HG02981 (cell line): ENCODE measurements around the gene ATP5F1E.

Experiments
- ATAC-seq: cut with Tn5 transposase; IDR thresholded peaks from one replicate; pipeline ENCODE4 v1.9.1; 2021; ENCODE audit warnings: mild to moderate bottlenecking, moderate library complexity; ENCODE audit not compliant: unreplicated experiment

ATP5F1E gene

GRCh38 chr20:59006864-59007664, 25.1 kb downstream of the ATP5F1E start, which contains the start of gene CTSZ:
Gene CTSZ (minus strand): TSS chr20:59007254. CDS start chr20:59007128, 126 bp downstream.
- ATAC-seq, result no peak

DNA sequence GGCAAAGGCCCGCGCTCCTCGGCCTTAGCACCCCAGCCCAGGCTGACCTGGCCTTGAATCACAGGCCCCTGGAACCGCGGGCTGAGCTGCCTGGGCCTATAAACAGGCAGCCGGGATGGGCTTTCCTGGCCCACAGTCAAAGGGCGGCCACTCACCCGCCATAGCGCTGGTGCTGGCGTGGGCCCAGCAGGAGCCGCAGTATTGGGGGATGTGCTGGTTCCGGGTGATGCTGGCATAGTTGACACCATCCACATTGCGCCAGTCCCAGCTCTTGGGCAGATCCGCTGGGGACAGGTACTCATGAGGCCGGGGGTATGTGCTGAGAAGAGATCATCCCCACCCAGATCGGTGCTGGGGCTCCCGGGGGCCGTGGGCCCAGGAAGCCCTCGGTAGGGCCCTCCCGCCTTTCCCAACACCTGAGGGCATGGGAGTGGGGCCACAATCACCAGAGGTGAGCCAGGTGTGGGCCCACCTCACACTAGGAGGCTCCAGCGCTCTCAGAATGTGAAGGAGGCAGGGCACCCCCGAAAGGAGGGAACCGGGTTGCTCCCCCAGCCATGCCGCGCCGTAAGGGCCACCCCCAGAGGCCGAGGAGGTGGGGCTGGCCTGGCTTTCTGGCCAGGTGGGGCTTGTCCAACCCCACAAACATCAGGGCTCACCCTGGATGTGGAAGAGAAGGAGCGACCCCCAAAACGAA, 25.8 kb downstream of the ATP5F1E start:
- ATAC-seq, result no peak

DNA sequence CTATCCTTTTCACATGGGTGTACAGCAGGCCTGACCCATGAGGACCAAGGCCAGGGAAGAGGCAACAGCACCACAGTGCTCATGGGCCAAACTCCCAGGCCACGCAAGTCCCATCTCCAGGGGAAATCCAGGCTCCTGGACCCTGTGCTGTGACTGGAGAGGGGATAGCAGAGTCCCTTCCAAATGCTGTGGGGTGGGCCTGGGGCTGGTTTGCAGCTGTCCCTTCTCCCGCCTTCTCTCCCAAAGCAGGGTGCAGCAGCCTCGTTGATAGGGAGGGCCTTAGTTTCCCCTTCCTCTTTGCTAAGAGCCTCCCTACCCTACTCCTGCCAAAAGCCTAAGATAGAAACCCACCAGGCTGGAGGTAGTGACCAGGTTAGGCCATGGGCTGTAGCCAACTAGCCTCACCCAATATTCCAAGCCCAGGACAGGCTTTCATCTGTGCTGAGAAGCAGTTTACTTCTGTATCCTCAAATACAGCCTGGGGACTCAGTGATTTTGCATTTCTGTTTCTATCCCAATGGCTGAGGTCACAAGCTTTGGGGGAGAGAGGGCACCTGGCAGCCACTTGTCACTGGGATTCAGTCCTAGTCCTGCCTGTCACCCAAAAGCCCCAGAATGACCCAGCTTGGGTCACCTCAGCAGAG, 26.5 kb downstream of the ATP5F1E start:
- no peak for ATAC-seq

- peak; percentile 53 for ATAC-seq
Observed at GRCh38 chr20:59004763-59005522, 27.2 kb downstream of the ATP5F1E start.

- no peak for ATAC-seq
Observed at GRCh38 chr20:59004493-59004762, 27.7 kb downstream of the ATP5F1E start.

DNA sequence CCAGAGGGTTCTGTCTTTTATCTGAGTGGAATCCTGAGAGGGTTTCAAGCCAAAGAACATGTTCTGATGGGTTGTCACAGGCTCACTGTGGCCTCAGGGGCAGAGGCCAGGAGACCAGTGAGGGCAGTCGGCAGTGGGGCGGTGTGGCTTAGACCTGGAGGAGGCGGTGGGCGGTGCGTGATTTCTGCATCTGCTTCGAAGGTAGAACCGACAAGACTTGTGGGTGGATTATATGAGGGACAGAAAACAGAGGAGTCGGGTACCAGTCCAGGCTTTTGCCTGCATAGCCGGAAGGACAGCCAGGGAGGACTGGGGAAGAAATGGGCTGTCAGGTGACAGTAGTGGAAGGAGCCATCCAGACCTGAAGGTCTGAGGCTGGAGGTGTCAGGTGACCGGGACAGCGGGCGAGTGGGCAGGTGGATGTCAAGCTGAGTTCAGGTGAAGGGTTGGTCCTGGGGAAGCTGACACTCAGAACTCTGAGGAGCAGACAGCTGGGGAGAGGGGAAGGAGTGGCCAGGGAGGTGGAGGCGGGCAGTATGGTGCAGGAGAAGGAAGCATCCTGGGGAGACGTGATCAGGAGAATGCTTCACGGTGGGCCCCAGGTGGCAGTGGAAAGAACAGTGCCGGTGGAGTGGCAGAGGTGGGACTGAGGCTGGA, 28.2 kb downstream of the ATP5F1E start:
- no peak for ATAC-seq

GRCh38 chr20:59002874-59003399, 29.2 kb downstream of the ATP5F1E start:
- ATAC-seq, result no peak

DNA sequence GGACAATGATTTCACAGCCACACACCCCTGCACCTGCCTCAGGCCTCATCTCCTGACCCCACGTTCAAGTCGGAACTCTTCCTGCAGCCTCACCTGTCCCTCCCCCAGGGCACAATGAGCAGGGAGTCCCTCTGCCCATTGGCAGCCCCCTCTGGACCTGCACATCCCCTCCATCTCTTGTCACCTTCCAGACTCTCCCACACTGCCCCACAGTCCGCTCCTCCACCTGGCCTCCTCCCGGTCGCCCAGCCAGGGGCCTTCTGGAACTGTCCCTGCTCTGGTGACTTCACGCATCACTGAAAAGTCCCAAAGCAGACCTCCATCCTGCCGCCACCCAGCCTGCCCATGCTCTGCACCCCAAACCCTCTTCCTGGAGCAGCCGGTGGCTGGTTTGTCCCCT, 29.7 kb downstream of the ATP5F1E start:
- no peak for ATAC-seq

DNA sequence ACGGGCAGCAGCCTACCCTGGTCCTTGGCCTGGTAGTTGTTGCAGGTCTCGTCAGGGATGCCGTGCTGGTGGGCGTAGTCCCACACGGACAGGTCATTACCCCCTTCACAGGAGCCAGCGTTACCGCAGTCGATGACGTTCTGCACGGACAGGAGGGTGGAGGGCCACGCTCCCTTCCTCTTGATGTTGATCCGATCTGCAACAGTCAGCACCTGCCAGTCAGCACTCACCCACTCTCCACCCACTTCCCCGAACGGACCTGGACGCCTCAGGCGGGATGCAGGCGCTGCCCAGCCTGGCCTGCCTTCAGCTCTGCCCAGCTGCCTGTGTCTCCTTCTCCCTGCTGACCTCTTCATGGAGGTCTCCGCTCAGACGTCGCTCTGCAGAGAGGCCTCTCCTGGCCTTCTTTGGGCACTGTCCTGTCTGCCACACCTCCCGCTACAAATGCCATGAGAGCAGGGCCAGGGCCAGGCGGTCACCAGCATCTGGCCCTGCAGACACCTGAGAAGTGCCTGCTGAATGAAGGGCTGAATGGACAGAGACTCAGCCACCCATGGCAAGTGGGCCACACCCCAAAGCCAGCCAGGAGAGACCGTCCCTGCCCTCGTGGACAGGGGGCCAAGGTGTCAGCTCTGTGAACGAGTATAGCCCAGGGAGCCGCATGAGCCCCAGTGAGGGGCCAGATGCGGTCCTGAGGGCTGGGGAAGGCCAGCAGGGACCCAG, 30.5 kb downstream of the ATP5F1E start:
- ATAC-seq, result no peak

GRCh38 chr20:59001068-59001448, 31.1 kb downstream of the ATP5F1E start:
- ATAC-seq, result no peak

DNA sequence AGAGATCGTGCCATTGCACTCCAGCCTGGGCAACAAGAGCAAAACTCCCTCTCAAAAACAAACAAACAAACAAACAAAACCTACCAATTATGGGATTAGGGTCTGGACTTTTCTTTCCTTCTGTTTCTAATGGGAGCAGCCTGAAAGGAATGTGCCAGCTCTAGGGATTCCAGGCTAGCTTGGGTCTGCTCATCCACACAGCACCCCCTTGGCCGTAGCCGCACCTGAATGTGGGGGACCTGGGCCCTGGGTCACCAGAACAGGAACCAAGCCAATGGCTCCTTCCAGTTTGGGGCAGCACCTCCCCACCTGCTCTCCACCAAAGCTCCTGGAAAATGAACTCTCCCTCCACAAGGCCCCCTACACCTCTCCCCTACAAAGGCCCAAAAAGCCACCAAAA, 31.8 kb downstream of the ATP5F1E start:
- no peak for ATAC-seq

GRCh38 chr20:58998656-58999055, 33.5 kb downstream of the ATP5F1E start:
- ATAC-seq, result no peak

- ATAC-seq, result no peak
Observed at GRCh38 chr20:58997141-58997770, 34.9 kb downstream of the ATP5F1E start.

- ATAC-seq, result no peak
Observed at GRCh38 chr20:58996226-58996611, 35.9 kb downstream of the ATP5F1E start.

- no peak for ATAC-seq
Observed at GRCh38 chr20:58995461-58996225, 36.5 kb downstream of the ATP5F1E start.

GRCh38 chr20:58994390-58995159, 37.6 kb downstream of the ATP5F1E start:
- ATAC-seq, result no peak

GRCh38 chr20:58993332-58994248, 38.5 kb downstream of the ATP5F1E start:
- no peak for ATAC-seq
